Sigmoid colon (tissue), 7 donors: ENCODE data around the gene AHCY. TPM values are rescaled to one million over a fixed set of nuclear protein-coding genes. Genes with fewer than 3 reads are reported as not detected.

Experiments
- DNase-seq: peaks from one replicate; pipeline ENCODE4 v3.0.0-alpha.2; 2019
- H3K27ac ChIP-seq, 4 donors: fragments of 200-600 bp; sonication (generic); one replicate each; pipeline ENCODE4 v1.5.1; 2016 to 2019; ENCODE audit warnings: mild to moderate bottlenecking in 1 of 4
- H3K27me3 ChIP-seq, 3 donors: fragments of 200-600 bp; sonication (generic); one replicate each; pipeline ENCODE4 v1.5.1; 2019; ENCODE audit warnings: mild to moderate bottlenecking in 1 of 3
- H3K36me3 ChIP-seq, 4 donors: fragments of 200-600 bp; sonication (generic); one replicate each; pipeline ENCODE4 v1.5.1; 2016 to 2019
- H3K4me1 ChIP-seq, 4 donors: fragments of 200-600 bp; sonication (generic); one replicate each; pipeline ENCODE4 v1.5.1; 2017 to 2019
- H3K4me3 ChIP-seq, 4 donors: fragments of 200-600 bp; sonication (generic); one replicate each; pipeline ENCODE4 v1.5.1; 2017 to 2019; ENCODE audit warnings: mild to moderate bottlenecking in 2 of 4, moderate library complexity in 1 of 4
- H3K9me3 ChIP-seq, 4 donors: fragments of 200-600 bp in 3 of 4; sonication (generic) in 3 of 4; one replicate each; pipeline versions ENCODE4 v1.5.1 to v1.6.1; 2013 to 2019
- EP300 ChIP-seq, 4 donors: sonication (generic); formaldehyde crosslinking; IDR thresholded peaks; one replicate each; pipeline ENCODE4 v1.6.1; 2017; ENCODE audit warnings: antibody characterized with exemption in 4 of 4
- POLR2A ChIP-seq, 2 donors: fragments of 450-650 bp; IDR thresholded peaks; one replicate each; pipeline ENCODE4 v1.6.1; 2016; ENCODE audit warnings: antibody characterized with exemption in 2 of 2, mild to moderate bottlenecking in 2 of 2, moderate library complexity in 2 of 2
- POLR2AphosphoS5 ChIP-seq, 4 donors: sonication (generic); formaldehyde crosslinking; IDR thresholded peaks; one replicate each; pipeline ENCODE4 v1.6.1; 2017; ENCODE audit warnings: antibody characterized with exemption in 4 of 4
- WGBS, 2 donors: extraction: QIAGEN DNeasy Blood & Tissue Kit; methylation state at CpG; one replicate each; pipeline ENCODE4 v1.1.7; 2013; 5-methylcytosine and 5-hydroxymethylcytosine counted together
- intact Hi-C: fragments of 100-400 bp; cut with DNase I; formaldehyde crosslinking; loops from one replicate; pipeline ENCODE4 v1.15.1; 2023
- polyA plus RNA-seq, 3 donors: library from polyadenylated mRNA; stranded (reverse); fragments of 200-250 nt; gene quantifications; one replicate each; pipeline ENCODE4 v1.2.3, GENCODE V29; 2013
- total RNA-seq, 4 donors: library from RNA; depleted of rRNA; stranded (reverse); fragments of >200 nt; gene quantifications; one replicate each; pipeline ENCODE4 v1.1.0, GENCODE V29; 2016
- TF ChIP-seq, protein P1 (sequence below), 4 experiments: fragments of 450-650 bp in 3 of 4; fragments of 200-600 bp in 1 of 4; IDR thresholded peaks; one replicate each; pipeline ENCODE4 v1.5.1; 2016 to 2019; ENCODE audit warnings: antibody characterized with exemption in 4 of 4, mild to moderate bottlenecking in 3 of 4, moderate library complexity in 2 of 4
- donor health status: healthy with polysubstance abuse.
- donor health status: Bipolar disorder and iron deficiency.
- donor health status: healthy.

Gene AHCY
- total and polyA plus RNA-seq, 7 donors, result 74.5 to 106 (median 79.6) TPM

DNA sequence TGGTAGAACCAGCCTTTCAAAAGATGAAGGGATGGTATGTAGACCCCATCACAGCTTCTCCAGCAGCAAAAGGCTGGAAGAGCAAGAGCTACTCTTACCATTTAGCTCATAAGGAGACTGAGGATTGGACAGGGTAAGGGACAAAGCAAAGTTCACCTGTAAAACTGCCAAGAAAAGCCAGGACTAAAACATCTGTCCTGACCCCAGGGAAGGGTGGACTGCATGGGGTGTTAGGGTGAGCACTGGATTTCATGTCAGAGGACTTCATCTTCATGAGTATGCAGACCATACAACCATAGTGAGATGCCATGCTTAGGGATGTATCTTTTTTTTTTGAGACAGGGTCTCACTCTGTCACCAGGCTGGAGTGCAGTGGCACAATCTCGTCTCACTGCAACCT is 19.3 kb downstream of the AHCY start:
- peaks cover 0 to 86% (median 48%) of the 10 kb centered on the region in 4 donors for H3K36me3 ChIP-seq
- no peaks in the 10 kb centered on the region for H3K4me1 ChIP-seq
- no peak overlapping the region for H3K27ac ChIP-seq
- intact Hi-C loops, result no loop called here
- H3K27me3 ChIP-seq, result no peaks in the 10 kb centered on the region
- DNase-seq, result no peak
- no peaks in the 10 kb centered on the region for H3K9me3 ChIP-seq
- TF ChIP-seq POLR2A (IDR thresholded peaks at IDR 0.05) (no peak), POLR2AphosphoS5 (IDR thresholded peaks at IDR 0.05) (no peak), EP300 (IDR thresholded peaks at IDR 0.05) (no peak)
- TF ChIP-seq, protein P1, sequence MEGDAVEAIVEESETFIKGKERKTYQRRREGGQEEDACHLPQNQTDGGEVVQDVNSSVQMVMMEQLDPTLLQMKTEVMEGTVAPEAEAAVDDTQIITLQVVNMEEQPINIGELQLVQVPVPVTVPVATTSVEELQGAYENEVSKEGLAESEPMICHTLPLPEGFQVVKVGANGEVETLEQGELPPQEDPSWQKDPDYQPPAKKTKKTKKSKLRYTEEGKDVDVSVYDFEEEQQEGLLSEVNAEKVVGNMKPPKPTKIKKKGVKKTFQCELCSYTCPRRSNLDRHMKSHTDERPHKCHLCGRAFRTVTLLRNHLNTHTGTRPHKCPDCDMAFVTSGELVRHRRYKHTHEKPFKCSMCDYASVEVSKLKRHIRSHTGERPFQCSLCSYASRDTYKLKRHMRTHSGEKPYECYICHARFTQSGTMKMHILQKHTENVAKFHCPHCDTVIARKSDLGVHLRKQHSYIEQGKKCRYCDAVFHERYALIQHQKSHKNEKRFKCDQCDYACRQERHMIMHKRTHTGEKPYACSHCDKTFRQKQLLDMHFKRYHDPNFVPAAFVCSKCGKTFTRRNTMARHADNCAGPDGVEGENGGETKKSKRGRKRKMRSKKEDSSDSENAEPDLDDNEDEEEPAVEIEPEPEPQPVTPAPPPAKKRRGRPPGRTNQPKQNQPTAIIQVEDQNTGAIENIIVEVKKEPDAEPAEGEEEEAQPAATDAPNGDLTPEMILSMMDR (IDR thresholded peaks at IDR 0.05), result no peak
- WGBS, 2 donors, result 93 to 96% methylated on average over 1 of the region's 1 CpG
- H3K4me3 ChIP-seq, result no peak overlapping the region

GRCh38 chr20:34282041-34282440 is 21.1 kb downstream of the AHCY start:
- Histone ChIP-seq H3K9me3 (no peaks in the 10 kb centered on the region), H3K27ac (no peak overlapping the region), H3K4me3 (no peak overlapping the region), H3K27me3 (no peaks in the 10 kb centered on the region), H3K36me3 (peaks cover 0 to 83% (median 42%) of the 10 kb centered on the region in 4 donors), H3K4me1 (no peaks in the 10 kb centered on the region)
- intact Hi-C loops, result no loop called here
- WGBS, 2 donors, result 86 to 95% methylated on average over 4 of the region's 4 CpGs
- TF ChIP-seq, protein P1 (IDR thresholded peaks at IDR 0.05), result no peak
- TF ChIP-seq EP300 (IDR thresholded peaks at IDR 0.05), result no peak
- DNase-seq, result no peak

GRCh38 chr20:34281177-34281576 is 22.0 kb downstream of the AHCY start:
- intact Hi-C loops, result no loop called here
- DNase-seq, result no peak
- WGBS, 2 donors, result 91 to 93% methylated on average over 3 of the region's 3 CpGs

DNA sequence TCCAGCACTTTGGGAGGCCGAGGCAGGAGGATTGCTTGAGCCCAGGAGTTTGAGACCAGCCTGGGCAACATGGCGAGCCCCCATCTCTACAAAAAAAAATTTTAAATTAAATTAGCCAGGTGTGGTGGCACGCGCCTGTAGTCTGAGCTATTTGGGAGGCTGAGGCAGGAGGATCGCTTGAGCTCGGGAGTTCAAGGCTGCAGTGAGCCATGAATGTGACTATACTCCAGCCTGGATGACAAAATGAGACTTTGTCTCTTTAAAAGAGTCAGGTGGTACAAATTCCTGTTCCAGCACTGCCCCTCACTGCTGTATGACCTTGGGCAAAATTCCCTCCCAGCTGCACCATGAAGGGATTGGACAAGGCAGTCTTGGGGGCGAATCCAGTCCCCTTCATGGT is 28.5 kb downstream of the AHCY start:
- no peaks in the 10 kb centered on the region for H3K27me3 ChIP-seq
- WGBS, 2 donors, result 97 to 98% methylated on average over 7 of the region's 7 CpGs
- no peak for DNase-seq
- H3K36me3 ChIP-seq, result peaks cover 0 to 26% (median 4%) of the 10 kb centered on the region in 4 donors
- H3K27ac ChIP-seq, result no peak overlapping the region
- H3K4me3 ChIP-seq, result no peak overlapping the region
- H3K9me3 ChIP-seq, result no peaks in the 10 kb centered on the region
- no peaks in the 10 kb centered on the region for H3K4me1 ChIP-seq
- TF ChIP-seq EP300 (IDR thresholded peaks at IDR 0.05) (no peak), POLR2A (IDR thresholded peaks at IDR 0.05) (no peak), POLR2AphosphoS5 (IDR thresholded peaks at IDR 0.05) (no peak)
- TF ChIP-seq, protein P1 (IDR thresholded peaks at IDR 0.05), result no peak
- intact Hi-C loops, result no loop called here

More at GRCh38 chr20:34281177-34281576, 22.0 kb downstream of the AHCY start:
- no peaks in the 10 kb centered on the region for H3K4me1 ChIP-seq
- H3K9me3 ChIP-seq, result no peaks in the 10 kb centered on the region
- no peak overlapping the region for H3K4me3 ChIP-seq
- no peaks in the 10 kb centered on the region for H3K27me3 ChIP-seq
- TF ChIP-seq, protein P1 (IDR thresholded peaks at IDR 0.05), result no peak
- TF ChIP-seq POLR2AphosphoS5 (IDR thresholded peaks at IDR 0.05) (no peak), EP300 (IDR thresholded peaks at IDR 0.05) (no peak), POLR2A (IDR thresholded peaks at IDR 0.05) (no peak)
- H3K27ac ChIP-seq, result no peak overlapping the region
- H3K36me3 ChIP-seq, result peaks cover 0 to 83% (median 42%) of the 10 kb centered on the region in 4 donors

GRCh38 chr20:34271956-34272355 is 31.2 kb downstream of the AHCY start:
- H3K27ac ChIP-seq, result no peak overlapping the region
- no peaks in the 10 kb centered on the region for H3K9me3 ChIP-seq
- intact Hi-C loops, result no loop called here
- H3K36me3 ChIP-seq, result peaks cover 0 to 11% (median 4%) of the 10 kb centered on the region in 4 donors
- TF ChIP-seq, protein P1 (IDR thresholded peaks at IDR 0.05), result no peak
- no peak for TF ChIP-seq POLR2A (IDR thresholded peaks at IDR 0.05)
- no peak for TF ChIP-seq EP300 (IDR thresholded peaks at IDR 0.05)
- no peak for TF ChIP-seq POLR2AphosphoS5 (IDR thresholded peaks at IDR 0.05)
- no peak overlapping the region for H3K4me3 ChIP-seq
- DNase-seq, result no peak
- WGBS, 2 donors, result 92 to 97% methylated on average over 2 of the region's 2 CpGs
- peaks cover 0 to 18% (median 0%) of the 10 kb centered on the region in 3 donors for H3K27me3 ChIP-seq
- peaks cover 0 to 12% (median 11%) of the 10 kb centered on the region in 4 donors for H3K4me1 ChIP-seq
